K562 (cell line): ENCODE measurements around the gene ALG8. TPM values are rescaled to one million over a fixed set of nuclear protein-coding genes. Genes with fewer than 3 reads are reported as not detected.

Experiments
- ATAC-seq: fragments of 200-7000 bp; cut with Tn5 transposase; 3 replicates; pipeline ENCODE4 v1.9.1; 2020; ENCODE audit warnings: moderate library complexity
- BruUV-seq: library from RNA; stranded (reverse); fragments of 400-500 nt; replicated peaks from 2 replicates; lab custom pipeline; 2021; lab: Mats Ljungman, UMichigan
- CTCF ChIA-PET: fragments of 300-600 bp; formaldehyde crosslinking; extraction: SDS; loops from one replicate; lab custom pipeline; 2021; ENCODE audit warnings: low intra/inter-chr PET ratio; lab: Yijun Ruan, JAX
- POLR2A ChIA-PET: fragments of 300-600, 350-650 bp; sonication (Branson Sonifier 250); formaldehyde crosslinking; extraction: SDS; loops from one replicate; lab custom pipeline; 2021; ENCODE audit warnings: antibody characterized with exemption, inconsistent platforms; lab: Yijun Ruan, JAX
- DNase-seq, 4 experiments: peaks; one replicate each; pipeline versions ENCODE4 v3.0.0 to v3.0.0-alpha.2; 2011 to 2018; ENCODE audit warnings: low spot score in 3 of 4, mixed read lengths in 3 of 4; ENCODE audit errors: extremely low read depth in 1 of 4
- FAIRE-seq: peaks from 2 replicates; lab custom pipeline; 2011; peaks lifted over from hg19 to GRCh38; lab: Jason Lieb, UNC
- H2AFZ ChIP-seq: 2 replicates; pipeline ENCODE4 v1.6.0; 2011; ENCODE audit warnings: low read depth, low read length, control low read depth, inconsistent platforms
- H3K27ac ChIP-seq: fragments of 200-600 bp; 3 replicates; pipeline ENCODE4 v1.8.0; 2011; ENCODE audit warnings: low read depth, mild to moderate bottlenecking, control low read depth, inconsistent platforms, low read length, moderate library complexity, mixed read lengths; ENCODE audit errors: extremely low read depth
- H3K27me3 ChIP-seq, 2 experiments: fragments of 300-600 bp in 1 of 2; 2 replicates in 1 of 2; 3 replicates in 1 of 2; pipeline versions ENCODE4 v1.6.0 to v1.8.0; 2011; ENCODE audit warnings: inconsistent platforms in 2 of 2, low read length in 2 of 2, mild to moderate bottlenecking in 1 of 2, mixed read lengths in 1 of 2, moderate library complexity in 1 of 2; ENCODE audit not compliant: control insufficient read depth in 2 of 2, insufficient read depth in 2 of 2
- H3K36me3 ChIP-seq: fragments of 300-600 bp; 3 replicates; pipeline ENCODE4 v1.8.0; 2011; ENCODE audit warnings: mild to moderate bottlenecking, low read length, inconsistent platforms; ENCODE audit not compliant: control insufficient read depth, insufficient read depth
- H3K4me1 ChIP-seq, 2 experiments: fragments of 200-600 bp in 1 of 2; replicated peaks in 1 of 2; 2 replicates in 1 of 2; 3 replicates in 1 of 2; pipeline versions ENCODE4 v1.5.1 to v1.8.0; 2011; ENCODE audit warnings: inconsistent platforms in 2 of 2, low read length in 2 of 2, mild to moderate bottlenecking in 1 of 2, mixed read lengths in 1 of 2, moderate library complexity in 1 of 2; ENCODE audit not compliant: control insufficient read depth in 2 of 2, insufficient read depth in 2 of 2
- H3K4me2 ChIP-seq: 2 replicates; pipeline ENCODE4 v1.6.1; 2011; ENCODE audit warnings: low read length, control low read depth, inconsistent platforms, mixed read lengths; ENCODE audit not compliant: insufficient read depth
- H3K4me3 ChIP-seq: fragments of 200-600 bp; sonication (generic), shearing (Covaris generic); 2 replicates; pipeline ENCODE4 v1.5.1; 2016; ENCODE audit warnings: control low read depth, inconsistent platforms
- H3K79me2 ChIP-seq: fragments of 200-600 bp; 3 replicates; pipeline ENCODE4 v1.8.0; 2011; ENCODE audit warnings: low read length, inconsistent platforms; ENCODE audit not compliant: control insufficient read depth, insufficient read depth
- H3K9ac ChIP-seq, 2 experiments: 2 replicates each; pipeline versions ENCODE4 v1.6.0 to v1.6.1; 2011; ENCODE audit warnings: low read depth in 2 of 2, low read length in 2 of 2, control low read depth in 1 of 2, inconsistent platforms in 1 of 2, mild to moderate bottlenecking in 1 of 2, mixed read lengths in 1 of 2; ENCODE audit not compliant: insufficient read depth in 1 of 2
- H3K9me1 ChIP-seq: one replicate; pipeline ENCODE4 v1.6.0; 2011; ENCODE audit warnings: inconsistent platforms, mild to moderate bottlenecking, low read length, moderate library complexity; ENCODE audit not compliant: control insufficient read depth, insufficient read depth
- H3K9me3 ChIP-seq: replicated peaks from 2 replicates; pipeline ENCODE4 v1.5.1; 2011; ENCODE audit warnings: low read depth, low read length, inconsistent platforms; ENCODE audit not compliant: control insufficient read depth, insufficient read depth
- H4K20me1 ChIP-seq: replicated peaks from 2 replicates; pipeline ENCODE4 v1.6.1; 2011; ENCODE audit warnings: low read length, inconsistent platforms, mixed read lengths; ENCODE audit not compliant: control insufficient read depth, insufficient read depth
- CXXC5 ChIP-seq: fragments of 250-450 bp; sonication (Bioruptor Pico); IDR thresholded peaks from 2 replicates; pipeline ENCODE4 v1.8.0; 2022; ENCODE audit warnings: inconsistent platforms, mild to moderate bottlenecking, moderate library complexity
- MED1 ChIP-seq: sonication (generic); formaldehyde crosslinking; IDR thresholded peaks from 2 replicates; pipeline ENCODE4 v1.8.1; 2023; ENCODE audit warnings: missing genetic modification reagents, borderline replicate concordance
- MTA2 ChIP-seq: fragments of 450-650 bp; IDR thresholded peaks from 2 replicates; pipeline ENCODE4 v1.6.1; 2016; ENCODE audit warnings: low read depth
- SPI1 ChIP-seq: IDR thresholded peaks from 2 replicates; pipeline ENCODE4 v1.6.1; 2011; ENCODE audit warnings: low read depth, low read length, control low read depth, borderline replicate concordance
- WGBS: fragments of 100-300 bp; shearing (Covaris generic); methylation state at CpG from one replicate; pipeline ENCODE4 v1.1.6; 2016; ENCODE audit warnings: low coverage, mixed read lengths; ENCODE audit not compliant: insufficient coverage; ENCODE audit errors: missing lambda C conversion rate; 5-methylcytosine and 5-hydroxymethylcytosine counted together
- in situ Hi-C: fragments of 300-500 bp; cut with MboI; formaldehyde crosslinking; loops from 4 replicates; pipeline ENCODE4 v1.15.0; 2018; ENCODE audit warnings: inconsistent platforms, mixed read lengths
- intact Hi-C: fragments of 100-400 bp; cut with micrococcal nuclease; formaldehyde crosslinking; loops from 2 replicates; pipeline ENCODE4 v1.14.2; 2022
- polyA plus RNA-seq, 8 experiments: library from polyadenylated mRNA; depleted of rRNA in 4 of 8; stranded (reverse) in 5 of 8; unstranded in 3 of 8; fragments of >200 nt; fragmentation: Nextera tagmentation in 2 of 8; fragmentation: Illumina TruSeq in 1 of 8; extraction: Ambion mirVana in 2 of 8; extraction: Trizol in 1 of 8; gene quantifications; 2 replicates each; pipeline versions ENCODE4 v1.2.1 to v1.2.3, GENCODE V29; 2011 to 2014; ENCODE audit warnings: inconsistent platforms in 1 of 8, missing spikeins in 1 of 8
- total RNA-seq, 7 experiments: library from RNA; depleted of rRNA in 6 of 7; stranded (reverse); fragments of >200 nt in 6 of 7; fragmentation: Illumina TruSeq in 2 of 7; extraction: Trizol in 2 of 7; gene quantifications; 2 replicates each; pipeline versions ENCODE4 v1.2.1 to v1.2.3, GENCODE V29; 2011 to 2021; ENCODE audit warnings: low replicate concordance in 1 of 7

The ALG8 gene
- total and polyA plus RNA-seq, 9 of the 15 experiments (the other 6 are each of a cell fraction or from before 2014, with no cell fraction given), result 59.3 to 189 (median 106) TPM

- no peaks in the 10 kb centered on the region for H4K20me1 ChIP-seq
- TF ChIP-seq CXXC5 (CRISPR knock-in tag), result 0 out of 2 replicates have a peak, but pooled peaks have one; percentile 3
- TF ChIP-seq MED1 (CRISPR knock-in tag), result no peak
- no peak for TF ChIP-seq MTA2
- TF ChIP-seq SPI1, result no peak
- BruUV-seq, result no TSS peak
- peaks cover 14 to 29% of the 10 kb centered on the region in 2 experiments for H3K4me1 ChIP-seq
- no peaks in the 10 kb centered on the region for H3K27me3 ChIP-seq
- H3K27ac ChIP-seq, result peak overlapping the region; percentile 41; the same call in 1 of the 3 replicates
- ChIA-PET POLR2A (interaction anchor here (0.6 to 2.4 kb wide), 6 partner anchors 9 to 18 kb away, joined by 3 to 7 read pairs (median 3); partner anchors contain the start of gene NDUFC2), CTCF (no interaction called here)
- ATAC-seq (peak; percentile 44), FAIRE-seq (no peak), DNase-seq (peak in 1 of 4 experiments; percentile 7)
- in situ Hi-C loops, result no loop called here
- no peaks in the 10 kb centered on the region for H3K9me3 ChIP-seq
- H3K4me3 ChIP-seq, result no peak overlapping the region
- H3K4me2 ChIP-seq, result no peak overlapping the region
- 20% methylated on average over 4 of the region's 4 CpGs for WGBS
- no peaks in the 10 kb centered on the region for H3K79me2 ChIP-seq
- intact Hi-C loops, result no loop called here
- peak overlapping the region in 1 of 2 experiments; percentile 83; a peak in 1 of 4 replicates for H3K9ac ChIP-seq
- no peaks in the 10 kb centered on the region for H3K9me1 ChIP-seq
- H2AFZ ChIP-seq, result peak overlapping the region; percentile 54
- H3K36me3 ChIP-seq, result no peaks in the 10 kb centered on the region; the same call in 2 of the 3 replicates
Measured at GRCh38 chr11:78061088-78061920, 78.1 kb downstream of the ALG8 start.
